K562 (cell line): Measurements from ENCODE around the gene AIRE. TPM values are rescaled to one million over a fixed set of nuclear protein-coding genes. Genes with fewer than 3 reads are reported as not detected.
A peak's percentile ranks its signal among the peaks of the same experiment; 100 is the strongest.

ENCODE experiments used
- ATAC-seq: fragments of 200-7000 bp; cut with Tn5 transposase; 3 replicates; pipeline ENCODE4 v1.9.1; 2020; ENCODE audit warnings: moderate library complexity
- BruUV-seq: library from RNA; stranded (reverse); fragments of 400-500 nt; replicated peaks from 2 replicates; lab custom pipeline; 2021; lab: Mats Ljungman, UMichigan
- CTCF ChIA-PET: fragments of 300-600 bp; formaldehyde crosslinking; extraction: SDS; loops from one replicate; lab custom pipeline; 2021; ENCODE audit warnings: low intra/inter-chr PET ratio; lab: Yijun Ruan, JAX
- POLR2A ChIA-PET: fragments of 300-600, 350-650 bp; sonication (Branson Sonifier 250); formaldehyde crosslinking; extraction: SDS; loops from one replicate; lab custom pipeline; 2021; ENCODE audit warnings: antibody characterized with exemption, inconsistent platforms; lab: Yijun Ruan, JAX
- DNase-seq, 4 experiments: peaks; one replicate each; pipeline versions ENCODE4 v3.0.0 to v3.0.0-alpha.2; 2011 to 2018; ENCODE audit warnings: low spot score in 3 of 4, mixed read lengths in 3 of 4; ENCODE audit errors: extremely low read depth in 1 of 4
- FAIRE-seq: peaks from 2 replicates; lab custom pipeline; 2011; peaks lifted over from hg19 to GRCh38; lab: Jason Lieb, UNC
- H2AFZ ChIP-seq: 2 replicates; pipeline ENCODE4 v1.6.0; 2011; ENCODE audit warnings: low read depth, low read length, control low read depth, inconsistent platforms
- H3K27ac ChIP-seq: fragments of 200-600 bp; 3 replicates; pipeline ENCODE4 v1.8.0; 2011; ENCODE audit warnings: low read depth, mild to moderate bottlenecking, control low read depth, inconsistent platforms, low read length, moderate library complexity, mixed read lengths; ENCODE audit errors: extremely low read depth
- H3K27me3 ChIP-seq, 2 experiments: fragments of 300-600 bp in 1 of 2; 2 replicates in 1 of 2; 3 replicates in 1 of 2; pipeline versions ENCODE4 v1.6.0 to v1.8.0; 2011; ENCODE audit warnings: inconsistent platforms in 2 of 2, low read length in 2 of 2, mild to moderate bottlenecking in 1 of 2, mixed read lengths in 1 of 2, moderate library complexity in 1 of 2; ENCODE audit not compliant: control insufficient read depth in 2 of 2, insufficient read depth in 2 of 2
- H3K36me3 ChIP-seq: fragments of 300-600 bp; 3 replicates; pipeline ENCODE4 v1.8.0; 2011; ENCODE audit warnings: mild to moderate bottlenecking, low read length, inconsistent platforms; ENCODE audit not compliant: control insufficient read depth, insufficient read depth
- H3K4me1 ChIP-seq, 2 experiments: fragments of 200-600 bp in 1 of 2; replicated peaks in 1 of 2; 2 replicates in 1 of 2; 3 replicates in 1 of 2; pipeline versions ENCODE4 v1.5.1 to v1.8.0; 2011; ENCODE audit warnings: inconsistent platforms in 2 of 2, low read length in 2 of 2, mild to moderate bottlenecking in 1 of 2, mixed read lengths in 1 of 2, moderate library complexity in 1 of 2; ENCODE audit not compliant: control insufficient read depth in 2 of 2, insufficient read depth in 2 of 2
- H3K4me2 ChIP-seq: 2 replicates; pipeline ENCODE4 v1.6.1; 2011; ENCODE audit warnings: low read length, control low read depth, inconsistent platforms, mixed read lengths; ENCODE audit not compliant: insufficient read depth
- H3K4me3 ChIP-seq: fragments of 200-600 bp; sonication (generic), shearing (Covaris generic); 2 replicates; pipeline ENCODE4 v1.5.1; 2016; ENCODE audit warnings: control low read depth, inconsistent platforms
- H3K79me2 ChIP-seq: fragments of 200-600 bp; 3 replicates; pipeline ENCODE4 v1.8.0; 2011; ENCODE audit warnings: low read length, inconsistent platforms; ENCODE audit not compliant: control insufficient read depth, insufficient read depth
- H3K9ac ChIP-seq, 2 experiments: 2 replicates each; pipeline versions ENCODE4 v1.6.0 to v1.6.1; 2011; ENCODE audit warnings: low read depth in 2 of 2, low read length in 2 of 2, control low read depth in 1 of 2, inconsistent platforms in 1 of 2, mild to moderate bottlenecking in 1 of 2, mixed read lengths in 1 of 2; ENCODE audit not compliant: insufficient read depth in 1 of 2
- H3K9me1 ChIP-seq: one replicate; pipeline ENCODE4 v1.6.0; 2011; ENCODE audit warnings: inconsistent platforms, mild to moderate bottlenecking, low read length, moderate library complexity; ENCODE audit not compliant: control insufficient read depth, insufficient read depth
- H3K9me3 ChIP-seq: replicated peaks from 2 replicates; pipeline ENCODE4 v1.5.1; 2011; ENCODE audit warnings: low read depth, low read length, inconsistent platforms; ENCODE audit not compliant: control insufficient read depth, insufficient read depth
- H4K20me1 ChIP-seq: replicated peaks from 2 replicates; pipeline ENCODE4 v1.6.1; 2011; ENCODE audit warnings: low read length, inconsistent platforms, mixed read lengths; ENCODE audit not compliant: control insufficient read depth, insufficient read depth
- FOXP4 ChIP-seq: sonication (generic); formaldehyde crosslinking; IDR thresholded peaks from 2 replicates; pipeline ENCODE4 v1.8.0; 2022; ENCODE audit warnings: mild to moderate bottlenecking, missing genetic modification reagents, borderline replicate concordance
- ID3 ChIP-seq, 2 experiments: fragments of 250-450 bp in 1 of 2; fragments of 450-650 bp in 1 of 2; sonication (Bioruptor Pico) in 1 of 2; IDR thresholded peaks; 2 replicates each; pipeline versions ENCODE4 v1.6.1 to v1.8.0; 2016 to 2021; ENCODE audit warnings: mild to moderate bottlenecking in 2 of 2, moderate library complexity in 2 of 2, missing compliant biosample characterization in 1 of 2, missing genetic modification characterization in 1 of 2
- MTF1 ChIP-seq: fragments of 250-450 bp; sonication (Bioruptor Pico); IDR thresholded peaks from 2 replicates; pipeline ENCODE4 v1.9.0; 2021; ENCODE audit warnings: moderate library complexity, mild to moderate bottlenecking, inconsistent platforms, borderline replicate concordance
- POLR3G ChIP-seq: IDR thresholded peaks from 2 replicates; pipeline ENCODE4 v1.6.1; 2011; ENCODE audit not compliant: insufficient read length, insufficient replicate concordance; ENCODE audit errors: extremely low read depth
- RERE ChIP-seq: sonication (generic); formaldehyde crosslinking; IDR thresholded peaks from 2 replicates; pipeline ENCODE4 v1.8.0; 2023; ENCODE audit warnings: missing genetic modification reagents, mild to moderate bottlenecking, borderline replicate concordance
- SETDB1 ChIP-seq: IDR thresholded peaks from one replicate; pipeline ENCODE4 v1.6.1; 2012; ENCODE audit warnings: low read length, control low read depth, inconsistent platforms
- SIRT6 ChIP-seq: IDR thresholded peaks from one replicate; pipeline ENCODE4 v1.6.1; 2012; ENCODE audit warnings: low read depth, mild to moderate bottlenecking, control low read depth, inconsistent platforms, low read length, moderate library complexity
- SLC30A9 ChIP-seq: fragments of 250-450 bp; sonication (Bioruptor Pico); IDR thresholded peaks from 2 replicates; pipeline ENCODE4 v1.8.0; 2022; ENCODE audit warnings: mild to moderate bottlenecking, moderate library complexity
- SMAD1 ChIP-seq: fragments of 150-350 bp; IDR thresholded peaks from 2 replicates; pipeline ENCODE4 v1.6.1; 2014; ENCODE audit warnings: low read length, low read depth; ENCODE audit not compliant: partially characterized antibody
- TGIF2 ChIP-seq: sonication (generic); formaldehyde crosslinking; IDR thresholded peaks from 2 replicates; pipeline ENCODE4 v1.8.1; 2022; ENCODE audit warnings: mild to moderate bottlenecking, missing genetic modification reagents, moderate library complexity
- ZFPM2 ChIP-seq: fragments of 250-450 bp; sonication (Bioruptor Pico); IDR thresholded peaks from 2 replicates; pipeline ENCODE4 v1.5.1; 2022; ENCODE audit warnings: mild to moderate bottlenecking
- ZNF133 ChIP-seq: fragments of 250-450 bp; sonication (Bioruptor Pico); IDR thresholded peaks from 2 replicates; pipeline ENCODE4 v1.4.0; 2020; ENCODE audit warnings: mild to moderate bottlenecking
- ZNF253 ChIP-seq: fragments of 250-450 bp; sonication (Bioruptor Pico); conservative IDR thresholded peaks from 2 replicates; pipeline ENCODE4 v1.6.1; 2021; ENCODE audit warnings: mild to moderate bottlenecking
- ZNF507 ChIP-seq: conservative IDR thresholded peaks from 2 replicates; pipeline ENCODE4 v1.6.1; 2017; ENCODE audit warnings: missing genetic modification characterization, missing compliant biosample characterization
- WGBS: fragments of 100-300 bp; shearing (Covaris generic); methylation state at CpG from one replicate; pipeline ENCODE4 v1.1.6; 2016; ENCODE audit warnings: low coverage, mixed read lengths; ENCODE audit not compliant: insufficient coverage; ENCODE audit errors: missing lambda C conversion rate; 5-methylcytosine and 5-hydroxymethylcytosine counted together
- in situ Hi-C: fragments of 300-500 bp; cut with MboI; formaldehyde crosslinking; loops from 4 replicates; pipeline ENCODE4 v1.15.0; 2018; ENCODE audit warnings: inconsistent platforms, mixed read lengths
- intact Hi-C: fragments of 100-400 bp; cut with micrococcal nuclease; formaldehyde crosslinking; loops from 2 replicates; pipeline ENCODE4 v1.14.2; 2022
- polyA plus RNA-seq, 8 experiments: library from polyadenylated mRNA; depleted of rRNA in 4 of 8; stranded (reverse) in 5 of 8; unstranded in 3 of 8; fragments of >200 nt; fragmentation: Nextera tagmentation in 2 of 8; fragmentation: Illumina TruSeq in 1 of 8; extraction: Ambion mirVana in 2 of 8; extraction: Trizol in 1 of 8; gene quantifications; 2 replicates each; pipeline versions ENCODE4 v1.2.1 to v1.2.3, GENCODE V29; 2011 to 2014; ENCODE audit warnings: inconsistent platforms in 1 of 8, missing spikeins in 1 of 8
- total RNA-seq, 7 experiments: library from RNA; depleted of rRNA in 6 of 7; stranded (reverse); fragments of >200 nt in 6 of 7; fragmentation: Illumina TruSeq in 2 of 7; extraction: Trizol in 2 of 7; gene quantifications; 2 replicates each; pipeline versions ENCODE4 v1.2.1 to v1.2.3, GENCODE V29; 2011 to 2021; ENCODE audit warnings: low replicate concordance in 1 of 7

AIRE gene
- total and polyA plus RNA-seq, 9 of the 15 experiments (the other 6 are each of a cell fraction or from before 2014, with no cell fraction given) = 0.01 TPM; not detected in 8

- FAIRE-seq (no peak), DNase-seq (no peak), ATAC-seq (peak; percentile 3; the same call in 1 of the 3 replicates)
- intact Hi-C loops (no loop called here), in situ Hi-C loops (loop anchor here (25.0 kb wide), 1 partner anchor 127 kb away; no protein-coding TSS in a partner anchor)
- Histone ChIP-seq H3K9me1 (peaks cover 3% of the 10 kb centered on the region), H3K79me2 (no peaks in the 10 kb centered on the region), H3K36me3 (no peaks in the 10 kb centered on the region), H3K4me1 (peaks cover 0 to 64% of the 10 kb centered on the region in 2 experiments; a peak in 3 of 5 replicates), H3K4me3 (no peak overlapping the region), H3K27ac (no peak overlapping the region), H3K9ac (no peak overlapping the region), H4K20me1 (peaks cover 24% of the 10 kb centered on the region), H3K9me3 (no peaks in the 10 kb centered on the region), H3K27me3 (peaks cover 24 to 84% of the 10 kb centered on the region in 2 experiments; a peak in 4 of 5 replicates), H2AFZ (no peak overlapping the region), H3K4me2 (no peak overlapping the region)
- 2% methylated on average over 22 of the region's 24 CpGs for WGBS
- CTCF ChIA-PET = no interaction called here
- POLR2A ChIA-PET = no interaction called here
- BruUV-seq = no TSS peak
- no peak for TF ChIP-seq ZFPM2
- TF ChIP-seq SMAD1 = no peak
- no peak for TF ChIP-seq POLR3G
- TF ChIP-seq MTF1 (CRISPR knock-in tag) = no peak
- TF ChIP-seq SETDB1 = no peak
- TF ChIP-seq TGIF2 (CRISPR knock-in tag) = no peak
- TF ChIP-seq ZNF507 = no peak
- TF ChIP-seq ZNF253 (CRISPR knock-in tag) = no peak
- TF ChIP-seq ID3 (CRISPR knock-in tag; IDR thresholded peaks at IDR 0.05) = no peak
- TF ChIP-seq ID3 (tag; IDR thresholded peaks at IDR 0.05) = no peak
- TF ChIP-seq FOXP4 = no peak
- TF ChIP-seq SIRT6 = no peak
- no peak for TF ChIP-seq SLC30A9 (CRISPR knock-in tag)
- no peak for TF ChIP-seq ZNF133
- TF ChIP-seq RERE (CRISPR knock-in tag) = no peak
- TF ChIP-seq, all 486 proteins: peak for 0
Measured at GRCh38 chr21:44289381-44290010, 3.8 kb downstream of the AIRE start.
